Astrocyte (in vitro differentiated cells and primary cell): Measurements from ENCODE around the gene KIFAP3. TPM values are rescaled to one million over a fixed set of nuclear protein-coding genes. Genes with fewer than 3 reads are reported as not detected.
"Not testable (repeated sequence)": the region's sequence is repeated elsewhere in the genome, so short reads cannot be mapped to it uniquely, and the experiment has no call there.

Source experiments
- DNase-seq: peaks from one replicate; pipeline ENCODE4 v3.0.0-alpha.2; 2010; ENCODE audit warnings: low read depth
- FAIRE-seq: peaks from 2 replicates; lab custom pipeline; 2011; peaks lifted over from hg19 to GRCh38; lab: Jason Lieb, UNC
- H2AFZ ChIP-seq: 2 replicates; pipeline ENCODE4 v1.6.0; 2012; ENCODE audit warnings: low read depth, low read length, inconsistent platforms
- H3K27ac ChIP-seq: 2 replicates; pipeline ENCODE4 v1.5.1; 2011; ENCODE audit warnings: low read depth, low read length, inconsistent platforms
- H3K27me3 ChIP-seq: 2 replicates; pipeline ENCODE4 v1.6.0; 2011; ENCODE audit warnings: low read length, inconsistent platforms; ENCODE audit not compliant: insufficient read depth
- H3K36me3 ChIP-seq: 2 replicates; pipeline ENCODE4 v1.5.1; 2011; ENCODE audit warnings: low read length, inconsistent platforms; ENCODE audit not compliant: insufficient read depth
- H3K4me1 ChIP-seq: 2 replicates; pipeline ENCODE4 v1.5.1; 2011; ENCODE audit warnings: low read length, inconsistent platforms; ENCODE audit not compliant: insufficient read depth
- H3K4me2 ChIP-seq: 2 replicates; pipeline ENCODE4 v1.6.0; 2012; ENCODE audit warnings: low read length, inconsistent platforms
- H3K4me3 ChIP-seq: 2 replicates; pipeline ENCODE4 v1.5.1; 2011; ENCODE audit warnings: low read depth, mild to moderate bottlenecking, low read length, inconsistent platforms; ENCODE audit not compliant: insufficient read depth
- H3K79me2 ChIP-seq: 2 replicates; pipeline ENCODE4 v1.6.0; 2012; ENCODE audit warnings: mild to moderate bottlenecking, low read length, inconsistent platforms; ENCODE audit not compliant: insufficient read depth
- H3K9ac ChIP-seq: 2 replicates; pipeline ENCODE4 v1.6.0; 2012; ENCODE audit warnings: mild to moderate bottlenecking, low read length, inconsistent platforms
- H3K9me3 ChIP-seq: 2 replicates; pipeline ENCODE4 v1.5.1; 2012; ENCODE audit warnings: low read depth, mild to moderate bottlenecking, low read length, inconsistent platforms; ENCODE audit not compliant: insufficient read depth
- H4K20me1 ChIP-seq: 2 replicates; pipeline ENCODE4 v1.6.0; 2012; ENCODE audit warnings: low read length, inconsistent platforms; ENCODE audit not compliant: insufficient read depth
- H3K27ac Mint-ChIP-seq: one replicate; pipeline ENCODE4 v1.8.0; 2021; ENCODE audit warnings: mild to moderate bottlenecking, mixed read lengths; ENCODE audit not compliant: unreplicated experiment
- H3K27me3 Mint-ChIP-seq: one replicate; pipeline ENCODE4 v1.8.0; 2021; ENCODE audit warnings: low read depth, mixed read lengths; ENCODE audit not compliant: unreplicated experiment
- H3K36me3 Mint-ChIP-seq: one replicate; pipeline ENCODE4 v1.8.0; 2021; ENCODE audit warnings: low read depth, mixed read lengths; ENCODE audit not compliant: unreplicated experiment
- H3K4me1 Mint-ChIP-seq: one replicate; pipeline ENCODE4 v1.8.0; 2021; ENCODE audit warnings: low read depth, mixed read lengths; ENCODE audit not compliant: unreplicated experiment
- H3K4me3 Mint-ChIP-seq: one replicate; pipeline ENCODE4 v1.8.0; 2021; ENCODE audit warnings: mild to moderate bottlenecking, moderate library complexity, mixed read lengths; ENCODE audit not compliant: unreplicated experiment
- H3K9me3 Mint-ChIP-seq: one replicate; pipeline ENCODE4 v1.8.0; 2021; ENCODE audit warnings: mild to moderate bottlenecking, mixed read lengths; ENCODE audit not compliant: unreplicated experiment
- EZH2 ChIP-seq: IDR thresholded peaks from 2 replicates; pipeline ENCODE4 v1.6.1; 2012; ENCODE audit warnings: mild to moderate bottlenecking, low read length, inconsistent platforms; ENCODE audit not compliant: insufficient read depth
- total RNA-seq: library from RNA; stranded (reverse); gene quantifications from 2 replicates; pipeline ENCODE4 v1.2.1, GENCODE V29; 2021
- TF ChIP-seq, protein P1 (sequence below): IDR thresholded peaks from 2 replicates; pipeline ENCODE4 v1.5.1; 2011; ENCODE audit warnings: low read depth, mild to moderate bottlenecking, inconsistent platforms, low read length, moderate library complexity; ENCODE audit not compliant: insufficient read depth

Gene KIFAP3
- total RNA-seq, 1 donor from 2014 or later: 32.8 TPM

- H3K4me3 Mint-ChIP-seq: no peak overlapping the region
- no peak for FAIRE-seq
- H3K9me3 Mint-ChIP-seq: no peaks in the 10 kb centered on the region
- H3K36me3 ChIP-seq: no peaks in the 10 kb centered on the region
- no peak for TF ChIP-seq EZH2
- TF ChIP-seq, protein P1, sequence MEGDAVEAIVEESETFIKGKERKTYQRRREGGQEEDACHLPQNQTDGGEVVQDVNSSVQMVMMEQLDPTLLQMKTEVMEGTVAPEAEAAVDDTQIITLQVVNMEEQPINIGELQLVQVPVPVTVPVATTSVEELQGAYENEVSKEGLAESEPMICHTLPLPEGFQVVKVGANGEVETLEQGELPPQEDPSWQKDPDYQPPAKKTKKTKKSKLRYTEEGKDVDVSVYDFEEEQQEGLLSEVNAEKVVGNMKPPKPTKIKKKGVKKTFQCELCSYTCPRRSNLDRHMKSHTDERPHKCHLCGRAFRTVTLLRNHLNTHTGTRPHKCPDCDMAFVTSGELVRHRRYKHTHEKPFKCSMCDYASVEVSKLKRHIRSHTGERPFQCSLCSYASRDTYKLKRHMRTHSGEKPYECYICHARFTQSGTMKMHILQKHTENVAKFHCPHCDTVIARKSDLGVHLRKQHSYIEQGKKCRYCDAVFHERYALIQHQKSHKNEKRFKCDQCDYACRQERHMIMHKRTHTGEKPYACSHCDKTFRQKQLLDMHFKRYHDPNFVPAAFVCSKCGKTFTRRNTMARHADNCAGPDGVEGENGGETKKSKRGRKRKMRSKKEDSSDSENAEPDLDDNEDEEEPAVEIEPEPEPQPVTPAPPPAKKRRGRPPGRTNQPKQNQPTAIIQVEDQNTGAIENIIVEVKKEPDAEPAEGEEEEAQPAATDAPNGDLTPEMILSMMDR: no peak
- no peaks in the 10 kb centered on the region for H4K20me1 ChIP-seq
- no peak overlapping the region for H3K9ac ChIP-seq
- H3K4me1 ChIP-seq: no peaks in the 10 kb centered on the region
- H3K4me1 Mint-ChIP-seq: peaks cover 3% of the 10 kb centered on the region
- no peak overlapping the region for H3K4me2 ChIP-seq
- no peak overlapping the region for H3K4me3 ChIP-seq
- H3K27ac ChIP-seq: no peak overlapping the region
- no peaks in the 10 kb centered on the region for H3K27me3 ChIP-seq
- peaks cover 12% of the 10 kb centered on the region for H3K79me2 ChIP-seq
- no peaks in the 10 kb centered on the region for H3K36me3 Mint-ChIP-seq
- H2AFZ ChIP-seq: no peak overlapping the region
- H3K9me3 ChIP-seq: peaks cover 6% of the 10 kb centered on the region
- no peak overlapping the region for H3K27ac Mint-ChIP-seq
- H3K27me3 Mint-ChIP-seq: no peaks in the 10 kb centered on the region
- no peak for DNase-seq
These were observed 3.4 kb upstream of the KIFAP3 start for GRCh38 chr1:170077926-170078325.

DNA sequence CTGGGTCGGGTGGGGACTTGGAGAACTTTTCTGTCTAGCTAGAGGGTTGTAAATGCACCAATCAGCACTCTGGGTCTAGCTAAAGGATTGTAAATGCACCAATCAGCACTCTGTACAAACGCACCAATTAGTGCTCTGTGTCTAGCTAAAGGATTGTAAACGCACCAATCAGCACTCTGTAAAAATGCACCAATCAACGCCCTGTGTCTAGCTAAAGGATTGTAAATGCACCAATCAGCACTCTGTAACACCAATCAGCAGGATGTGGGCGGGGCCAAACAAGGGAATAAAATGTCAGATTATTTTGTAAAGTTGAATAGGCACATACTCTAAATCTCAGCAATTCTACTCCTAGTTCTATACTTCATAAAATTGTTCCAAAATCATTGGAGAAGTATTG lies 2.5 kb upstream of the KIFAP3 start:
- not testable (repeated sequence) for H3K27ac Mint-ChIP-seq, H2AFZ ChIP-seq, H3K4me3 ChIP-seq, H3K4me3 Mint-ChIP-seq, H4K20me1 ChIP-seq, H3K36me3 ChIP-seq, DNase-seq, FAIRE-seq, H3K9me3 Mint-ChIP-seq, H3K4me1 ChIP-seq, H3K36me3 Mint-ChIP-seq, H3K4me2 ChIP-seq, H3K9me3 ChIP-seq, H3K4me1 Mint-ChIP-seq, H3K27me3 Mint-ChIP-seq, H3K27ac ChIP-seq, H3K27me3 ChIP-seq, H3K9ac ChIP-seq
- H3K79me2 ChIP-seq: peaks cover 17% of the 10 kb centered on the region

- no peaks in the 10 kb centered on the region for H3K9me3 Mint-ChIP-seq
- Histone ChIP-seq H3K27me3 (no peaks in the 10 kb centered on the region), H3K27ac (no peak overlapping the region)
These were observed 1.7 kb upstream of the KIFAP3 start for GRCh38 chr1:170076199-170076598.

More at GRCh38 chr1:170076199-170076598, 1.7 kb upstream of the KIFAP3 start:
- H4K20me1 ChIP-seq: no peaks in the 10 kb centered on the region
- no peak overlapping the region for H3K9ac ChIP-seq
- no peak overlapping the region for H3K4me3 Mint-ChIP-seq
- no peaks in the 10 kb centered on the region for H3K4me1 ChIP-seq
- no peak overlapping the region for H3K27ac Mint-ChIP-seq
- H3K4me1 Mint-ChIP-seq: peaks cover 6% of the 10 kb centered on the region
- no peaks in the 10 kb centered on the region for H3K36me3 Mint-ChIP-seq
- H2AFZ ChIP-seq: no peak overlapping the region
- H3K79me2 ChIP-seq: peaks cover 25% of the 10 kb centered on the region
- no peak for DNase-seq
- no peak for FAIRE-seq
- H3K4me3 ChIP-seq: no peak overlapping the region
- no peaks in the 10 kb centered on the region for H3K36me3 ChIP-seq
- H3K27me3 Mint-ChIP-seq: no peaks in the 10 kb centered on the region
- peaks cover 6% of the 10 kb centered on the region for H3K9me3 ChIP-seq
- no peak overlapping the region for H3K4me2 ChIP-seq
- no peak for TF ChIP-seq EZH2
- TF ChIP-seq, protein P1: no peak
